M059J (cell line): ENCODE measurements around the gene RSBN1. TPM values are rescaled to one million over a fixed set of nuclear protein-coding genes. Genes with fewer than 3 reads are reported as not detected.
"Not testable (repeated sequence)": the region's sequence is repeated elsewhere in the genome, so short reads cannot be mapped to it uniquely, and the experiment has no call there.

Source experiments
- DNase-seq: peaks from one replicate; pipeline ENCODE4 v3.0.0-alpha.2; 2012; ENCODE audit warnings: low read depth
- total RNA-seq: library from RNA; depleted of rRNA; stranded (reverse); fragments of >200 nt; shearing (Covaris generic); gene quantifications from 2 replicates; pipeline ENCODE4 v1.2.3, GENCODE V29; 2014

The RSBN1 gene
- total RNA-seq, 1 experiment from 2014 or later: 12.4 TPM

DNA sequence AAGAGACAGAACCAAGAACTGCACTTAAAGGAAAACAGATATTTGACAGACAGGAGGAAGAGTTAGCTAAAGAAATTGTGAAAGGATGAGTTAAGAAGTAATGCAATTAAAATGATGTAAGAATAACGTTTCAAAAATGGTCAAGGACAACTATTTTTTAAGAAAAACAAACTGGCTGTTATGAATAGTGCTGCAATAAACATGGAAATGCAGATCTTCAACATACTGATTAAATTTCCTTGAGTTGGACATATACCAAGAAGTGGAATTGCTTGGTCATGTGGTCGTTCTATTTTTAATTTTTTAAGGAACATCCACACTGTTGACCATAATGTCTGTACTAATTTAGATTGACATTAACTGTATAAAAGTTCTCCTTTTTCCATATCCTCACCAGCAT lies 29.9 kb downstream of the RSBN1 start:
- no peak for DNase-seq

DNA sequence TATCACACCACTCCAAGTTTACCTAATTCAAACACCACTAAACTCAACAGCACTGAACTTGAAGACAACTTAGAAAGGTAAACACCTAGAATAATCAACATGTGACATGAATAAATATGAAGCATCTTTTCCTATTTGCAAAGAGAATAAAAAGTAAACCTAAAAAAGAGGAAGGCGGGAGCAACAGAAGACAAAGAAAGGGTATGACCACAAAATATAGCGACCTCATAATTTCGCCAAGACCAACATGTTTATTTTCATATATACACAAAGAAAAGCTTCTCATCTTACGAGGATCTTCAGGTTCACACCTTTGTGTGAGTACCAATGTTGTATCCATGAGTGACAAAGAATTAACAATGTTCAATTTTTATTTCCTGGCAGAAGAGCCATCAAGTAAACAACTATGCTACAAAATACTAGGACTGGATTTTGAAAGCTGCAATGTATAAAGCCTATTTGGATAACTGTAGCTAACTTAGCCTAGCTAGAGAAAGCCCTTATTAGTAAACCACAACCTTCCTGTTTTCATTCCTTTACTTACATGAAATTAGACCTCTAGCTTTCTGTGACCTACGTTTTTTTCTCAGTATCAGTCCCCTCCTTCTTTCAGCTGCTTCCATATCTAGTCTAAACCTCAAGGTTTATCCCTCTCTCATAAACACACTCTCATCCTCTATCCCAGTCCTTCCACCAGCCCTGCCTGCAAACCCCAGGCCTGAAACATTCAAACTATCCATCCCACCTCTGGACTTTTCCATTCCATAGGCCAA lies 31.7 kb downstream of the RSBN1 start:
- peak; percentile 47 for DNase-seq

DNA sequence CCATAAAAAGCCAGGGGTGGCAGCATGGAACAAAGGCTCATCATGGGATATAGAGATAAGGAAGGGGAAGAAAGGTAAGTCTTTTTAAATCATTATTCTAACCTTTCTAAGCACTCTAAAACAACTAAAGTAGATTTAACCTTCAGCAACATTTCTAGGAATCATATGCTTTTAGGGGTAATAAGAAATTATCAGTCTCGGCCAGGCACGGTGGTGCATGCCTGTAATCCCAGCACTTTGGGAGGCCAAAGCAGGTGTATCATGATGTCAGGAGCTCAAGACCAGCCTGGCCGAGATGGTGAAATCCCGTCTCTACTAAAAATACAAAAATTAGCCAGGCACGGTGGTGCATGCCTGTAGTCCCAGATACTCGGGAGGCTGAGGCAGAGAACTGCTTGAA lies 32.7 kb downstream of the RSBN1 start:
- DNase-seq: no peak

DNA sequence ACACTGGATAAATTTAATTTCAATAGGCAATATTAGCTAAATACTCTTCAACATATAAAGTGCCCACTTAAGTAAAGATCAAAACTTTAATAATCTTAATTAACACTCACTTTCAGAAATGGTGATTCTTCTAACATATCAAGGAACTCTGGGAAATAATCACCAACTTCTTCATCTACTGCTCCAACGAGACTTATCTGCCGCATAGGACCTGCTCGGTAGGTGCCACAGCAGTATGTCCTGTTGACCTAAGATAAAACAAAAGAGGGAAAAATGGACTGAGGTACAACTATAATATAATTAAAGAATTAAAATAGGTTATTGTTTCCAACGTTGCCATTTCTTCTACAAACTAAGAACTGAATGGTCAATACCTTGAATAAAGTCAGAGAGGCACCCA lies 34.7 kb downstream of the RSBN1 start:
- no peak for DNase-seq

DNA sequence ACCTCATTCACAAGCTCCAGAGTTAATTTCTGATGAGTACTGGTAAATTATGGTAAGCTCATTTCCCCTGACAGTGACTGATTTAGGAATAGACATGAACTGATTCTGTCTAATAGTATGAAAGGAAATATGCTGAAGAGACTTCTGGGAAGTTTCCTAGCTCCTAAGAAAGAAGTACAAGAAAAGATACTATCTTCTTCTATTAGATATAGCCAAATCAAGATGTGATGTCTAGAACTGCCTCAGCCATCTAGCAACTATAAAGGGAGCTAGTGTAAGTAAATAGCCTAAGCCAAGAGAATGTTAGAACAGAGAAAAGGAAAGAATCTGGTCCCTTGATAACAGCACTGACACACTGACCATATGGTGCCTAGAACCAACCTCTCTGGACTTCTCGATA lies 42.2 kb downstream of the RSBN1 start:
- no peak for DNase-seq

DNA sequence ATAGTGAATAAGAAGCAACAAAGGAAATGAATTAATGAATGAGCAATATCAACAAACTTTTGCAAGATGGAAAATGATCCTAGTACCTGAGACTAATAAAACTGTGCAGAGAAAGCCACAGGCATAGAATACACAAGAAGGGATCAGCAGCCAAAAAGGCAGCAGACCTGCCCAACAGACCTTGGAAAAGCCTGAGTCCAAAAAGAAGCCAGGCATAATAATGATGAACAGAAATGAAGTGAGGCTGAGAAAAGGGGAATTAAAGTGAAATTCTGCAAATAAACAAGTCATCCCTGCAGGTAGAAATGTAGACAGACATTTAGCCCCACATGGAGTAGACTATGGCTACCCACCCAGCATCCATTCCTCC lies 42.7 kb downstream of the RSBN1 start:
- no peak for DNase-seq

DNA sequence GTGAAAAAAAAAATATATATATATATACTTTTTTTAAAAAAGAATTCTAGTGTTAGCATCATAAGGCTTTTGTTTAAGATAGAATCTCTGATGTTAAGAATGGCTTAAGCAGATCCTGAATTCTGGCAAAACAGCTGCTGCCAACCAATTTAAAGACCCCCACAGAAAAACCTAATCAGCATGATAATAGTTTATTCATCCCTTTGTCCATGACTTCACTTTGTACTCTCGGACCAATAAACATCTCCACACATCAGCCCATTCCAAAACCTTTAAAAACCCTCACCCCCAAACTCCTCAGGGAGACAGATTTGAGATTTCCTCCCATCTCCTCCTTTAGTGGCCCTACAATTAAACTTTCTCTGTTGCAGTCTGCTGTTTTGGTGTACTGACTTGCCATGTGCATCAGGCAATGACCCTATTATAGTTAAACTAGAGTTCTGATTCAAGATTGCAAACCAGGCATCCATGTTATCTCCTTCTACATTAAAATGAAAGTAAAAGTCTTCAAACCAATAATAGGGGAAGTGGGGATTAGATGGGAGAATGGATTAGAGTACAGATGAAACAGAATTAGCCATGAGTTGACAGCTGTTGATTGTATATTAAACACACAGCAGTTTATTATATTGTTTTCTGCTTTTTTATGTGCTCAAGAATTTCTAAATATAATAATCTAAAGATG lies 43.2 kb downstream of the RSBN1 start:
- no peak for DNase-seq

DNA sequence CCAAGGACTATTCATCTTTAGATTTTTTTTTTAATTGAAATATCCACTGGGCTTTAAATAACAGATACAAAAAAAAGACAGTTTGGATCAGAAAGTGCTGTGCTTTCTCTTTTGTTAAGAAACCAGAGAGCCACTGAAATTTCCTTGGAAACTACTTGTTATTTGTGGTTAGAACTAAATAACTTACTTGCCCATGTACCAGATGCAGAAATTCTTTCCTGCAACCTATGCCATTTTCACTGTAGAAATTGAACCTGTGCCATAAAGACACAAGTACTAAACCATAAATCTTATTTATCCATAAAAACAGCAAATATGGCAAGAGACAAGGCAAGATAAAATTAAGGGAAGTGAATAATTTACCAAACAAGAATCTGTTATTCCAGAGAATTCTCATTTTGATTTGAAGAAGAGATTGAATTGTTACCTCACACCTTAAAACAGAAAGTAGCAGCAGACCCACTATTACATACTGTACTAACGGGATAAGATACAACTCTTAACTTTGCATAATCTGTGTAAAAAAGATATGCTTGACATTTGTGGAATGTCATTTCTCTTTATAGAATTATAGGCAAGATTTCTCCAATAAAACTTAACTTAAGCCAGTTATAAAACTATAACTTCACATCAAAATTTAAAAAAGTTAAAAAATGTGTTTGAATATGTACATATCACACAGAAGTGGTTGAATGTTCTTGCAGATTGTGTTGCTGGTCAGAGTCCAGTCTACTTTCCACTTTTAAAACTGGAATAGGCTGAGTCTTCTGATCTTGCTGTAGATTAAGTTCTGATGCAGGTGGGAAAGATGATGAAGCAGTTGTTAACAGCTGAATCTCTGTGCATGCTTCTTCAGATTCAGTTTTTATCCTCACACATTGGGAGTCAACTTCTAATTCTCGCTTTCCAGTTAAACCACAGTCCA lies 46.7 kb downstream of the RSBN1 start:
- DNase-seq: peak; percentile 31

DNA sequence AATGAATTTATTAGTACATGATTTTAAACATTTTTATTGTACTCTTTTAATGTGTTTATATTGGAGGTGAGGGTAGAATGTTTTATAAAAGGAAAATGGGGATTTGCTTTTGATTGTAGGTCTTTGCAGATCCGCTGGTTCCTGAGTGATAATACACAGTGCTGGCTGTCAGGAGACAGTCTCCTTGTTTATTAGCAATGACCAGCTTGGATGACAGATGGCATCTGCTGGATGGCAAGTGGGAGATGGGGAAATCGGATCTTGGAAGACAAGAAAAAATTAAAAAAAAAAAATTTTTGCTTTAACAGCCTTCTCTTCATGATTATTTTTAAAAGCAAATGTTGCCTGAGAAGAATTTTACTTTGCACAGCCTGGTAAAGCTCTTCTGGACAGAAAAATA lies 48.6 kb downstream of the RSBN1 start:
- DNase-seq: no peak

DNA sequence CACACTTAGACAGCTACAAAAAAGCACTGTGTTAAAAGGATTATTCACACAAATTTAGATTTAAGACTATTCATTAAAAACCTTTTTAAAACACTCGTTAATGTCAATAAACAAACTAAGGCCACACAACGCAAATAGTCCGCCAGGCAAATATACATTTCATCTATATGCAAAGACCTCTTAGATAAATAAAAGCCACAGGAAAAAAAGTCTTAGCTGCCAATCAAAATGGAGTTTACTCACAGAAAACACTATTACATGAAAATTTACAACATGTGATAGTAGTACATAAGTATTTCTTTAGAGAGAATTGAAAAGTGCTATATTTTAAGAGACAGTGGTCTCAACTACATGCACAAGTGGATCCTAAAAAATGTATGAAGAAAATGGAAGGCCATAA lies 50.3 kb downstream of the RSBN1 start:
- DNase-seq: no peak

DNA sequence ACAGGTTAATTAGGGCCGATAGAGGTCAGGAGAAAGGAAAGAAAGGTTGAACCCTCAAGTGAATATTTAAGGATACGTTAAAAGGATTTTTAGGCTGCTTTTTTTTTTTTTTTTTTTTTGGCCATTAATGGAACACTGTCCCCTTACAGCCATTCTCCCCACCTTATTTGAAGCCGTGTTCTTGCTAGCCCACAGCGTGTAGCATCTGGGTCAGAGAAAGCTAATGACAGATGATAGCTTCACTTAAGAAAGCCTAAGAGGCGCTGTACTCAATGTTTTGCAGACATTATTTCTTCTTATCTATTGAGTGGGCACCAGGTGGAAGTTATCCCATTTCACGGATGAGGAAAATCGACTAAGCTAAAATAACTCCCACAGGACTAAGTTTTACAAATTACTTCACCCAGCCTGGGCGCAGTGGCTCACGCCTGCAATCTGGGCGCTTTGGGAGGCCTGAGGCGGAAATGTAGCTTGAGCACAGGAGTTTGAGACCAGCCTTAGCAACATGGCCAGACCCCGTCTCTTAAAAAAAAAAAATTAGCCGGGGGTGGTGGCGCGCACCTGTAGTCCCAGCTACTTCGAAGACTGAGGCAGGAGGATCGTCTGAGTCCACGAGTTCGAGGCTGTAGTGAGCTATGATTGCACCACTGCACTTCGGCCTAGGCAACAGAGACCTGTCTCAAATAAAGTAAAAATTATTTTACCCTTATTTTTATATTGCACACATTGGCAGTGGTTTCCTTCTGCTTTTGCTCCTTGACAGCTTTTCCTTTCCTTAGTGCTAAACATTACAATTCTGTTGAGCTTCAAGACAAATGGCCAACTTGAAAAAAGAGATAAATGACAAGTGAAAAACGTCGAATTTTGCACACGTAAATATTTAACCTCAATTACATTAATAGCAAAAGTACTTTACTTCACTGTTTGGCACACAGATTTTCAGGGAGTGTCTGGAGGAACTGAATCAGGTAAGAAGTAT lies 51.9 kb downstream of the RSBN1 start:
- DNase-seq: peak; percentile 13

DNA sequence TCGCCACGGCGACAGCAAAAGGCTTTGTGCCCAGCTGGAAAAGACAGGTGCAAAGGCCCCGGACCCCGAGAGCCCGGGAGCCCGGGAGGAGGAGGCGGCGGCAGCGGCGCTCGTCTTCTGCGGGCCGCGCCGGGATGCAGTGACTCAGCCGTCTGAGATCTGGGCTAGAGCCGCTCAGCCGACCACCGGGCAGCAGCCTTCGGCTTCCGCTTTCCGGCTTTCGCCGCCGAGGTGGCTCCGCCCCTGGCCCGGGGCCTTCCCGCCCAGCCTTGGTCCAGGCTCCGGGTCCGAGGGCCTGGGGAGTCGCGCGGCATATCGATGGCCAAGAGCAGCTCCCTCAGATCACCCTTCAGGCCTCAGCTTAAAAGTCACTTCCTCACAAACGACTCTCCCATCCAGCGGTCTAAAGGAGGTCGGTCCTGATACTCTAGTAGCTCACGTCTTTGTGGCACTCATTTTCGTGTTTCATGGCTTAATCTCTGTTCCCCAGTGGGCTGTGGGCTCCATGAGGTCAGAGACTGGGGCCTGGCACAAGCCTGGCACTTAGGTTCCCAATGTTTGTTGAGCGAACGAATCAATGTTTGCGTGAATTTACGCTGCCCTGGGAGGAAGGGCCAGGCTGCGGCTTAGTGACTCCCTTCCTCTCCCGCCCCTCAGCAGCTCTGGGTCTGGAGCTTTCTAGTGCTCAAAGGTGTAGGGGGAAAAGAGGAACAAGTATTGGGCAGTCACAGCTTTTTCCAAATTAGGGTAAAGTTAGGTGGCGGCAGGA lies 52.8 kb downstream of the RSBN1 start, which contains the start of gene PHTF1:
Gene PHTF1, minus strand, starts transcription at position 154 of the 769 bp plus-strand sequence. CDS start 783 bp downstream, outside the sequence.
- peak; percentile 86 for DNase-seq

DNA sequence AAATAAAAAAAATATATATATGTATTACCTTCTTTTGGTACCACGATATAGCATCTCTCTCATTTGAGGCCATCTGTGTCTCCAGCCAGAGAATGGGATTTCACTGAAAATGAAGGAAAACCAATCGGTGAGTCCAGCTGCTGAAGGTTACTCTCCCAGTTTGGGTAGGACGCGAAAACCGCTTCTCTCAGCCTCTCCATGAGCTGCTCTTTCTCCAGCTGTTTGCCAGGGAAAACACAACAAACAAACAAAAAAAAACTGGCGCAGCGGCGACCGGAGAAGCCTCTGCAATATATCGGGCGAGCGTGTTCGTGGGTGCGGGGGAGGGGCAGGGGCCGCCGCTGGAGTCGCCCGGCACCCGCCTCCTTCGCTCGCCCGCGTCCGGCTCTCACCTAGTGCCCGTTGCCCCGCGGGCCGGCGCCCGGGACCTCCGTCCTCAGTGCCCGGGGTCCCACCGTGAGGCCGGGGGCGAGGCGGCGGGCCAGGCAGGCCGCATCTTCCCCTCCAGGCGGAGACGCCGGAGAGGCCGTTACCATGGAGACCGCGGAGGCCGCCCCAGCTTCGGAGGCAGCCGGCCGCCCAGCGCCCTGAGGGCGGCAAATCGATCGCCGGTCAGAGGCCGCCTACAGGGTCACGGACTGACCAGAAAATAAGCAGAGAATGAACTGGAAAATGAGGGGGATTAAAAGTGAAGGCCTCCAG lies 53.5 kb downstream of the RSBN1 start:
- DNase-seq: peak; percentile 67

DNA sequence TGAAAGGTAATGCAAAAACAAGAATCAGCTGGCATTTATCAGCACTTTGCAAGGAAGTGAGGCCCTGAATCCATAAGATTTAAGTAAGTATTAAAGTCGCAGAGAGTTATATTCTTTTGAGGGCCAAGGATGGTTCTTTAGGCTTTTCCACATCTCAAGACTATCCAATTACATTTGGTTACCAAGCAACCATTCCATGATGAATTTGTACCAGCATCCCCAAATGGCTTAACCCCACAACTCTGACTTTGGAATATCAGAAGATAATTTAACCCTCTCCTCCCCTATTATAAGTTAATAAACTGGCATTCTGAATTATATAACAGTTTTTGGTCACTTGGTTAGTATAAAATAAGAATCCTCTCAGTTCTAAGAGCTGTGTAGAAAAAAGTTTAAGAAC lies 55.8 kb downstream of the RSBN1 start:
- peak; percentile 6 for DNase-seq

DNA sequence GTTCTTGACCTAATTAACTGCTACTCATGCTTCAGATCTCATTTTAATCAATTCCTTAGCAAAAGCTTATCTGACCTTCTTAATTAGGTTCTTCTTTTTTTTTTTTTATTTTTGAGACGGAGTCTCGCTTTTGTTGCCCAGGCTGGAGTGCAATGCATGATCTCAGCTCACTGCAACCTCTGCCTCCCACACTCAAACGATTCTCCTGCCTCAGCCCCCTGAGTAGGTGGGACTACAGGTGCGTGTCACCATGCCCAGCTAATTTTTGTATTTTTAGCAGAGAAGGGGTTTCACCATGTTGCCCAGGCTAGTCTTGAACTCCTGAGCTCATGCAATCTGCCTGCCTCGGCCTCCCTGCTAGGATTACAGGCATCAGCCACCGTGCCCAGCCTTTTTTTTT lies 58.9 kb downstream of the RSBN1 start:
- not testable (repeated sequence) for DNase-seq

DNA sequence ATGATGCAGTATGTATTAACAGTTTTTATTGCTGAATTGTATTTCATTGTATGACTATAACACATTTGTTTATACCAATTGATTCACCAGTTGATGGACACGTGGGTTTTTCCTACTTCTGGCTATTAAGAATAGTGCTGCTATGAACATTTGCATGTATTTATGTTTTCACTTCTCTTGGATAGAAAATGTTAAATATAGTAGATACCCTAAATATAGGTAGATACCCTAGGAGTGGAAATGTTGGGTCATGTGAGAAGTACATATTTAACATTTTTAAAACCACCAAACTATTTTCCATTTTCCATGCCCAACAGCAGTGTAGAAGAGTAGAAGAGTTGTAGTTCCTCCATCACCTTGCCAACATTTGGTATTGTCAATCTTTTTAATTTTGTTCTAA lies 60.8 kb downstream of the RSBN1 start:
- DNase-seq: no peak

DNA sequence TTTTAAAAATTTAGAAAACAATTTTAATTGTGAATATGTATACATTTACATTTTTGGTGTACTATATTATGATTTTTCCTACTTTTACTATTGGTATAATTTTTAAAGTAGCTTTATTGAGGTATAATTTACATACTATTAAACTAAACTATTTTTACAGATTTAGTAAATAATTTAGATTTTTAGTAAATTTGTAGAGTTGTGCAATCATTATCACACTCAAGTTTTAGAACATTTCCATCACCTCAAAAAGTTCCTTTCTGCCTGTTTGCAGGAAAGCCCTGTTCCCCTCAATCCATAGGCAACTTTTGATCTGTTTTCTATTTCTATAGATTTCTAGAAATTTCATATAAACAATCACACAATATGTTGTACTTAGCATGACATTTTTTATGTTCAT lies 61.2 kb downstream of the RSBN1 start:
- DNase-seq: no peak

DNA sequence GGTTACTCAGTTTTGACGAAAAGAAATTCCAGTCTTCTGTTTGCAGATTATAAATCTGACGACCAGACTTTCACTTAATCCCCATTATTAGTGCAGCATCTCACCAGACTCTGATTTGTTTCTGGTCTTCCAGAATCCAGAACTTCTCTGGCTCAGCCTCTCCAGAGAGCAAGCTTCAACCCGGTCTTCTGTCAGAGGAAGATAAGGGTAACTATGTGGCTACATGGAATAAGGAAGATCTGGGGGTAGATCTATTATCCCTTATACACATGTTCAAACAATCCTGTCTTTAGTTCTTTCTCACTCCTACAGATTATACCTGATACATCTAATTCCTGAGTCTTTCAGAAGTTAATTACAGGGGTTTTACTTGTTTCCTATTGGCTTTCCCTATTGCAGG lies 62.9 kb downstream of the RSBN1 start:
- no peak for DNase-seq

DNA sequence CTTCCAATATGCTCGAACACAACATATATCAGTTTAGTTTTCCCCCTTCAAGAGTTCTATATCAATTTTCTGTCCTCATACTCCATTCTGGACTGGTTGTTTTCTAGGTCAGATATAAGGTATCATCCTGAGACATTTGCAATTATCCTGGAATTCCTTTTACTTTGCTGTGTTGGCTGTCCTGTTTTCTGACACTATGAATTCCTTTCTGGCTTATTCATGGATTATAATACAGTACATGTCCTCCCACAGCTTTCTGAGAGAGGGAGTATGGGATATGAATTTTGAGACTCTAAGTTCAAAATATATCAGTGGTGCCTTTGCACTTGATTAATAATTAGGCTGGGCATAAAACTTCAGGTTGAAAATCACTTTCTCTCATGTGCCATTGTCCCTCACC lies 64.9 kb downstream of the RSBN1 start:
- DNase-seq: peak; percentile 38

DNA sequence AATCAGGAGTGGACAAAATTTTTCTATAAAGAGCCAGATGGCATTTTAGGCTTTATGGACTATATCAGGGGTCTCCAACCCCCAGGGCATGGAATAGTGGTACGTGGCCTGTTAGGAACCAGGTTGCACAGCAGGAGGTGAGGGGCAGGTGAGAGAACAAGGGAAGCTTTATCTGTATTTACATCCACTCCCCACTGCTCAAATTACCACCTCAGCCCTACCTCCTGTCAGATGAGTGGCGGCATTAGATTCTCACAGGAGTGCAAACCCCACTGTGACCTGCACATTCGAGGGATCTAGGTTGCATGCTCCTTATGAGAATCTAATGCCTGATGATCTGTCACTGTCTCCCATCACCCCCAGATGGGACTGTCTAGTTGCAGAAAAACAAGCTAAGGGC lies 66.9 kb downstream of the RSBN1 start:
- no peak for DNase-seq
